BE2C (cell line): ENCODE data around the gene FAM221B.

ENCODE experiments used
- DNase-seq: peaks from one replicate; pipeline ENCODE4 v3.0.0-alpha.2; 2020
- H3K27me3 ChIP-seq: fragments of 250-450 bp; sonication (Bioruptor Pico); 2 replicates; pipeline ENCODE4 v1.5.1; 2020; ENCODE audit warnings: mild to moderate bottlenecking
- H3K36me3 ChIP-seq: fragments of 250-450 bp; sonication (Bioruptor Pico); 2 replicates; pipeline ENCODE4 v1.5.1; 2020; ENCODE audit warnings: mild to moderate bottlenecking
- H3K4me1 ChIP-seq: fragments of 250-450 bp; sonication (Bioruptor Pico); 2 replicates; pipeline ENCODE4 v1.5.1; 2020
- H3K4me3 ChIP-seq: 2 replicates; pipeline ENCODE4 v1.5.1; 2011; ENCODE audit warnings: low read depth, low read length
- H3K9me3 ChIP-seq: fragments of 250-450 bp; sonication (Bioruptor Pico); 2 replicates; pipeline ENCODE4 v1.5.1; 2020
- TF ChIP-seq, protein P1 (sequence below): IDR thresholded peaks from 2 replicates; pipeline ENCODE4 v1.5.1; 2012; ENCODE audit warnings: mild to moderate bottlenecking, low read depth, low read length

The FAM221B gene

DNA sequence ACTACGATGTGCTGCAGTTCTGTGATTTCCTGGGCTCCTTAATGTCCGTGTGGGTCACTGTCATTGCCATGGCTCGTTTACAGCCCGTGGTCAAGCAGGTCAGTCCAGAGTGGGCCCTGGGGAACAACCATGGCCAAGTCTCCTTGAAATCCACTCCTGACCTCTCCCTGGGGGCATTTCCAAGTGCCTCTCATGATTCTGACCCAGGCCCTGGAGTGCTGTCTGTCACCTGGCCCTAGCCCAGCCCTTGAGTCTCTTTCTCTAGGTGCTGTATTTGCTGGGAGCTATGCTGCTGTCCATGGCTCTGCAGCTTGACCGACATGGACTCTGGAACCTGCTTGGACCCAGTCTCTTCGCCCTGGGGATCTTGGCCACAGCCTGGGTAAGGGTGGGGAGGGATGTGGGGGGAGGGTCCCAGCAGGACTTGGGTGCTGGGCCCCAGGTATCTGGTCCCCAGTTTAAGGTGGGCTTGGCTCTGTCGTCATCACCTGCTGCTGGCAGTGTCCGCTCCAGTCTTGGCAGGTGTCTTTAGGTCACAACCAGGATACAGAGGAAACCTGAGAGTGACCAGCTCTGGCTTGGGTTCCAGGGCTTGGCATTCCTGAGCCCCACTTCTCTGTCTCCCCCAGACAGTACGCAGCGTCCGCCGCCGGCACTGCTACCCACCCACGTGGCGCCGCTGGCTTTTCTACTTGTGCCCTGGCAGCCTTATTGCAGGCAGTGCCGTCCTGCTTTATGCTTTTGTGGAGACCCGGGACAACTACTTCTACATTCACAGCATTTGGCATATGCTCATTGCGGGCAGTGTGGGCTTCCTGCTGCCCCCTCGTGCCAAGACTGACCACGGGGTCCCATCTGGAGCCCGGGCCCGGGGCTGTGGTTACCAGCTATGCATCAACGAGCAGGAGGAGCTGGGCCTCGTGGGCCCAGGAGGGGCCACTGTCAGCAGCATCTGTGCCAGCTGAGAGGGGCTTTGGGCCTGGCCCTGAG is 24.6 kb upstream of the FAM221B start:
- H3K27me3 ChIP-seq: no peaks in the 10 kb centered on the region
- TF ChIP-seq, protein P1, sequence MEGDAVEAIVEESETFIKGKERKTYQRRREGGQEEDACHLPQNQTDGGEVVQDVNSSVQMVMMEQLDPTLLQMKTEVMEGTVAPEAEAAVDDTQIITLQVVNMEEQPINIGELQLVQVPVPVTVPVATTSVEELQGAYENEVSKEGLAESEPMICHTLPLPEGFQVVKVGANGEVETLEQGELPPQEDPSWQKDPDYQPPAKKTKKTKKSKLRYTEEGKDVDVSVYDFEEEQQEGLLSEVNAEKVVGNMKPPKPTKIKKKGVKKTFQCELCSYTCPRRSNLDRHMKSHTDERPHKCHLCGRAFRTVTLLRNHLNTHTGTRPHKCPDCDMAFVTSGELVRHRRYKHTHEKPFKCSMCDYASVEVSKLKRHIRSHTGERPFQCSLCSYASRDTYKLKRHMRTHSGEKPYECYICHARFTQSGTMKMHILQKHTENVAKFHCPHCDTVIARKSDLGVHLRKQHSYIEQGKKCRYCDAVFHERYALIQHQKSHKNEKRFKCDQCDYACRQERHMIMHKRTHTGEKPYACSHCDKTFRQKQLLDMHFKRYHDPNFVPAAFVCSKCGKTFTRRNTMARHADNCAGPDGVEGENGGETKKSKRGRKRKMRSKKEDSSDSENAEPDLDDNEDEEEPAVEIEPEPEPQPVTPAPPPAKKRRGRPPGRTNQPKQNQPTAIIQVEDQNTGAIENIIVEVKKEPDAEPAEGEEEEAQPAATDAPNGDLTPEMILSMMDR: no peak
- H3K4me3 ChIP-seq: no peak overlapping the region
- H3K9me3 ChIP-seq: no peaks in the 10 kb centered on the region
- no peak for DNase-seq
- no peaks in the 10 kb centered on the region; the same call in 1 of the 2 replicates for H3K4me1 ChIP-seq
- H3K36me3 ChIP-seq: no peaks in the 10 kb centered on the region

DNA sequence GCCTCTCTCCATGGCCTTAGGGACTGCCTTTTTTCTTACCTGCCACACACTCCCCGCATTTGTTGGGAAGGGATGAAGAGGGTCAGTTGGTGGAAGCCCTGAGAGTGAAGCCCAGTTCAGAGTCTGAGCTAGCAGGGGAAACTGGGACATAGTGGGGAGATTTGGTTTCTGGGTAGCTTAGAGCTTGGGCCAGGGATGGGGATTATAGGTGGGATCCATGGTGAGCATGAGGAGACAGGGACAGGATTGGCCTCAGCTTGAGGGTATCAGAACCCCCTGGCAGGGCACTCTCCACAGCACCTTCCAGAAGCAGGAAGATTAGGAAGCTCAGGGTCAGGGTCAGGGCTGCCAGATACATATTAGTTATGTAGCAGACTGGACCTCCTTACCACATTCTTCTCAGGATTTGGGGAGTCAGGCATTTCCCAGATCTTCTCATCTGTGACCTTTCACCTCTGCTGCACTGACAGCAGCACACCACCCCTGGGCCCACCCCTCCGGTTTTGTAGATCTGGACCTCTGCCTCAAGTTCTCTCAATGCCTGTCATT is 23.8 kb upstream of the FAM221B start:
- Histone ChIP-seq H3K36me3 (no peaks in the 10 kb centered on the region), H3K4me1 (no peaks in the 10 kb centered on the region; the same call in 1 of the 2 replicates), H3K9me3 (no peaks in the 10 kb centered on the region), H3K4me3 (no peak overlapping the region), H3K27me3 (no peaks in the 10 kb centered on the region)
- no peak for DNase-seq
- TF ChIP-seq, protein P1: no peak

DNA sequence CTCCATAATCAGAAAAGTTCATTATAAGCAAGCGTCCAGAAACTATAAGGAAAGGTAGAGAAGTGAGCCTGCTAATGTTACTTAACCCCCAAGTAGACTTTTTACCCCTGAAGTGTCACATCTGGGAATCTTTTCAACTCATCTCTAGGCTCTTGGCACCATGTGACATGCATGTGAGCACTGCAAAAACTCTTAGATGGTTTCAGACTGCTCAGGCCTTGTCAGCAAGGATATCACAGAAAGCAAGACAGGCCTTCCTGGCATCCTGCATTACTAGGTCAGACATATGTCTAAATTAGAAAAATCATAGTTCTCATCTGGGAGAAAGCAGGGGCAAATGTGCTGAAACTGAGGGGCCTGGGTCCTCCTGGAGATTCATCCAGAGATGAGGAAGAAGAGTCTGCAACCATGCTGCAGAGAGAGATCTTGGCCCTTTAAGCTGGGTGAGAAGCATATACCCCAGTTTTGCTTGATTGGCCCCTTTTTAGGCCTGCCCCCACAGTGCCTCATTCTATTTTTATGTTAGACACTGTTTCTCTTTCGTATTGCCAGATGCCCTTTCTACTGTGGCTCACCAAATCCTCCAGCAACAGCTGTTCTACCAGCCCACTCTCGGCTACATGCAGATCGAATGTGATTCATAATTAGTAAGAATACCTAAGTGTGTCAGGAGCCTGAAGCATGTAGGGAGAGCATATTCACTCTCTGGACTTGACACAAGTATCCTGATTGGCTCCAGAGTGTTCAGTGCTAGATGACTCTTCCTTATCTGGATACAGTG is 19.4 kb upstream of the FAM221B start:
- H3K9me3 ChIP-seq: no peaks in the 10 kb centered on the region
- TF ChIP-seq, protein P1: no peak
- H3K4me1 ChIP-seq: no peaks in the 10 kb centered on the region; the same call in 1 of the 2 replicates
- no peak for DNase-seq
- no peak overlapping the region for H3K4me3 ChIP-seq
- H3K27me3 ChIP-seq: no peaks in the 10 kb centered on the region
- no peaks in the 10 kb centered on the region for H3K36me3 ChIP-seq

DNA sequence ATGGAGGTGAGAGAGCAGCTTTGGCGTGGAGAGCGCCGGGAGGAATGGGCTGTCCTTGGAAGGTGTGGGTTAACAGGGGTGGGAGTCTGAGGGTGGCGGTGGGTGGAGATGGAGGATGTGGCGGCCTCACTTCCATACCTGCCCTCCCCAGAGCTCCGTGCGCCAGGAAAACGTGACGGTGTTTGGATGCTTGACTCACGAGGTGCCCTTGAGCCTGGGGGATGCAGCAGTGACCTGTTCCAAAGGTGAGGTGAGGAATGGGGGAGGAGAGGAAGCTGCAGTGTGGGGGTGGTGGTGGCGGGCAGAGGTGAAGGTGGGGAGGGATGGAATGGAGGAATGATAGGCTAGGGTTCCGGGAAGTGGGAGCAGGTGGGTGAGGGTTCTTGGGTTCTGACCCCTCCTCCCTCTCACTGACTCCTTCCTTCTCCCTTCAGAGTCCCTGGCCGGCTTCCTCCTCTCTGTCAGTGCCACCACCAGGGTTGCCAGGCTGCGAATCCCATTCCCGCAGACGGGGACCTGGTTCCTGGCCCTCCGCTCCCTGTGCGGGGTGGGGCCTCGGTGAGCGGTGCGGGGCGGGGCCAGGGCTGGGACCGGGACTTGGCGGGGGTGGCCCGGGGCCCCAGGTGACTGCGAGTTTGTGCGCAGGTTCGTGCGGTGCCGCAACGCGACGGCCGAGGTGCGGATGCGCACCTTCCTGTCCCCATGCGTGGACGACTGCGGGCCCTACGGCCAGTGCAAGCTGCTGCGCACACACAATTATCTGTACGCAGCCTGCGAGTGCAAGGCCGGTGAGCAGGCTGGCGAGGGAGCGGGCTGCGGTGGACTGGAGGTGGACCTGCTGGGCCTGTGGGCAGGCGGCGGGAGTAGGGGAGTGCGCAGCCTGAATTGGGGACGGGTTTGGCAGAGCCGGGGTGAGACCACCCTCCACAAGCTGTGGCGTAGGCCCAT is 17.6 kb upstream of the FAM221B start:
- Histone ChIP-seq H3K4me3 (no peak overlapping the region), H3K4me1 (no peaks in the 10 kb centered on the region; the same call in 1 of the 2 replicates), H3K27me3 (no peaks in the 10 kb centered on the region), H3K36me3 (no peaks in the 10 kb centered on the region), H3K9me3 (no peaks in the 10 kb centered on the region)
- no peak for DNase-seq
- TF ChIP-seq, protein P1: no peak

DNA sequence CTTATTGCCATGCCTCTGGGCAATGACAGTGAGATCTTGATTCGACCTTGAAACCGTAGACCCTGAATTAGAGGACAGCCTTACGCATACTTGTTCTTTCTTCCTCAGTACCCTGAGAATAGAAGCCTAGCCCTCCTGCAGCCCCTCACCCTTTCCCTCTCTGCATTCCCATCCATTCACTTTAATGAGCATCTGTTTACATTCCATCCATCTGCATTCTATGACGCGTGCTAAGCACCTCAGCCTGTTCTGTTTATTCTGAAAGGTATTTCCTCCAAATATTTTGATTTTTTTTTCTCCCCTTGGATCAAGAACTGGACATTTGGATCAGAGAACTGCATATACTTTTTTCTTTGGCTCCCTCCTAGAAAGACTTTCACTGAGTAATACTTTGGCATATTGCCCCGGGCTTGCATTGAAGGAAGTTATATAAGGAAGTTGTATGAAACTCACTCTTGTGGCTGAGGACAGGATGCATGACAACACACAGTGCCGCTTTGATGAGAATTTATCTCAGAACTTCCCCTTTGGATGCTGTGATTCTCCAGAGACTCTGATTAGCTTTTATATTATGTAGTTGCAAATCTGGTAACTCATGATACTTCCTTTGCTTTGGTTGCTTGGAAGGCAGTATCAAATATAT is 16.2 kb upstream of the FAM221B start:
- Histone ChIP-seq H3K4me1 (no peaks in the 10 kb centered on the region; the same call in 1 of the 2 replicates), H3K4me3 (no peak overlapping the region), H3K9me3 (no peaks in the 10 kb centered on the region), H3K27me3 (no peaks in the 10 kb centered on the region), H3K36me3 (no peaks in the 10 kb centered on the region)
- no peak for DNase-seq
- TF ChIP-seq, protein P1: no peak
